Body of pancreas (tissue), 4 donors: ENCODE measurements around the gene PIK3R5. TPM values are rescaled to one million over a fixed set of nuclear protein-coding genes. Genes with fewer than 3 reads are reported as not detected.

Source experiments
- ATAC-seq: fragments of 150-250 bp; one replicate; pipeline ENCODE4 v1.9.1; 2016
- DNase-seq, 4 donors: peaks; one replicate each; pipeline ENCODE4 v3.0.0-alpha.2; 2019
- H3K27ac ChIP-seq, 4 donors: fragments of 200-600 bp; sonication (generic); 1 replicate in 3 of 4; 2 replicates in 1 of 4; pipeline versions ENCODE4 v1.5.1 to v1.6.1; 2016 to 2019; ENCODE audit warnings: mild to moderate bottlenecking in 1 of 4, mixed read lengths in 1 of 4, moderate library complexity in 1 of 4
- H3K27me3 ChIP-seq, 2 donors: fragments of 200-600 bp; sonication (generic); one replicate each; pipeline ENCODE4 v1.6.0; 2016; ENCODE audit warnings: mild to moderate bottlenecking in 1 of 2
- H3K36me3 ChIP-seq, 2 donors: fragments of 200-600 bp; sonication (generic); replicated peaks in 1 of 2; 2 replicates each; pipeline ENCODE4 v1.5.1; 2016; ENCODE audit warnings: low read depth in 2 of 2; ENCODE audit not compliant: insufficient read depth in 1 of 2
- H3K4me1 ChIP-seq: fragments of 200-600 bp; sonication (generic); one replicate; pipeline ENCODE4 v1.6.0; 2016
- H3K4me3 ChIP-seq, 2 donors: fragments of 200-600 bp; sonication (generic); 1 replicate in 1 of 2; 2 replicates in 1 of 2; pipeline ENCODE4 v1.5.1; 2016 to 2019
- H3K9me3 ChIP-seq, 3 donors: fragments of 200-600 bp; sonication (generic); 1 replicate in 2 of 3; 2 replicates in 1 of 3; pipeline ENCODE4 v1.5.1; 2016
- CTCF ChIP-seq, 7 experiments: fragments of 450-650 bp in 4 of 7; fragments of 200-600 bp in 3 of 7; sonication (generic) in 3 of 7; IDR thresholded peaks; one replicate each; pipeline ENCODE4 v1.5.1; 2016 to 2019; ENCODE audit warnings: antibody characterized with exemption in 7 of 7
- POLR2A ChIP-seq, 3 donors: fragments of 450-650 bp; IDR thresholded peaks; one replicate each; pipeline ENCODE4 v1.6.1; 2016; ENCODE audit warnings: antibody characterized with exemption in 3 of 3, mild to moderate bottlenecking in 2 of 3
- WGBS, 2 donors: methylation state at CpG; one replicate each; pipeline ENCODE4 v1.1.5; 2017; 5-methylcytosine and 5-hydroxymethylcytosine counted together
- intact Hi-C: fragments of 100-400 bp; cut with DNase I; formaldehyde crosslinking; loops from one replicate; pipeline ENCODE4 v1.15.1; 2023
- total RNA-seq, 2 donors: library from RNA; depleted of rRNA; stranded (reverse); fragments of >200 nt; gene quantifications; one replicate each; pipeline ENCODE4 v1.1.0, GENCODE V29; 2016

PIK3R5 gene
- total RNA-seq, 2 donors from 2014 or later = 4.6 to 4.7 TPM

- WGBS, 2 donors = 54 to 59% methylated on average over 9 to 18 of the region's 18 CpGs
- no peak overlapping the region for H3K27ac ChIP-seq
- no peak for DNase-seq
Observed at GRCh38 chr17:8910969-8911604, 54.4 kb downstream of the PIK3R5 start.

GRCh38 chr17:8909586-8910270, 55.8 kb downstream of the PIK3R5 start:
- DNase-seq (no peak), ATAC-seq (no peak)
- TF ChIP-seq CTCF (IDR thresholded peaks at IDR 0.05) (no peak), POLR2A (IDR thresholded peaks at IDR 0.05) (no peak)
- Histone ChIP-seq H3K27me3 (no peaks in the 10 kb centered on the region), H3K36me3 (no peaks in the 10 kb centered on the region), H3K9me3 (no peaks in the 10 kb centered on the region), H3K4me3 (no peak overlapping the region), H3K4me1 (no peaks in the 10 kb centered on the region), H3K27ac (no peak overlapping the region)
- intact Hi-C loops = no loop called here
- WGBS, 2 donors = 53 to 59% methylated on average over 8 of the region's 8 CpGs

More at GRCh38 chr17:8910969-8911604, 54.4 kb downstream of the PIK3R5 start:
- Histone ChIP-seq H3K4me3 (no peak overlapping the region), H3K4me1 (no peaks in the 10 kb centered on the region), H3K9me3 (no peaks in the 10 kb centered on the region), H3K27me3 (no peaks in the 10 kb centered on the region), H3K36me3 (no peaks in the 10 kb centered on the region)
- TF ChIP-seq CTCF (IDR thresholded peaks at IDR 0.05) (no peak), POLR2A (IDR thresholded peaks at IDR 0.05) (no peak)
- intact Hi-C loops = no loop called here
- no peak for ATAC-seq

DNA sequence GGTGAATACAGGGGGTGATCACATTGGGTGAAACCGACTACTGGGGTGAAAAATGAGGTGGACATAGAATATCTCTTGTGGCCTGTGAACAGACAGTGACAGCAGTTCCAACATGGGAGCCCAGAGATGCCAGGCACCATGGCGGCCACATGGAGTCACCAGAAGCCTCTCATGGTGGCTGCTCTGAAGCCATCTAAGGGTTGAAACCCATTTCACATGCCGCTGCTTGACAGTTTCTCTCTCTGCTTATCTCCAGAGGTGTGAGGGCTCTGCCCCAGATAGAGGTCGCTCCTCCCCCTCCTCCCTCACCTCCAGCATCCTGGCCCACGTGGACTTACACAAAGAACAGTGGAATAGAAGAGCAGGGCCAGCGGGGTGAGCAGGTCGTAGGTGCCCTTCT, 60.2 kb downstream of the PIK3R5 start:
- intact Hi-C loops = no loop called here
- no peaks in the 10 kb centered on the region for H3K27me3 ChIP-seq
- H3K9me3 ChIP-seq = no peaks in the 10 kb centered on the region
- 49 to 55% methylated on average over 7 of the region's 7 CpGs for WGBS, 2 donors
- TF ChIP-seq POLR2A (IDR thresholded peaks at IDR 0.05) (no peak), CTCF (IDR thresholded peaks at IDR 0.05) (no peak)
- DNase-seq (no peak), ATAC-seq (no peak)
- H3K27ac ChIP-seq = no peak overlapping the region
- no peaks in the 10 kb centered on the region for H3K36me3 ChIP-seq
- no peaks in the 10 kb centered on the region for H3K4me1 ChIP-seq
- no peak overlapping the region for H3K4me3 ChIP-seq

GRCh38 chr17:8904686-8905085, 60.8 kb downstream of the PIK3R5 start:
- no peak for DNase-seq
- intact Hi-C loops = no loop called here
- 61% methylated on average over 5 of the region's 5 CpGs for WGBS, 2 donors

More at GRCh38 chr17:8904686-8905085, 60.8 kb downstream of the PIK3R5 start:
- ATAC-seq = no peak
- no peak overlapping the region for H3K27ac ChIP-seq
- H3K27me3 ChIP-seq = no peaks in the 10 kb centered on the region
- no peaks in the 10 kb centered on the region for H3K9me3 ChIP-seq
- H3K4me3 ChIP-seq = no peak overlapping the region
- TF ChIP-seq CTCF (IDR thresholded peaks at IDR 0.05) = no peak
- TF ChIP-seq POLR2A (IDR thresholded peaks at IDR 0.05) = no peak
- no peaks in the 10 kb centered on the region for H3K36me3 ChIP-seq
- H3K4me1 ChIP-seq = no peaks in the 10 kb centered on the region
